Measurements from ENCODE around the gene EPN2. TPM values are rescaled to one million over a fixed set of nuclear protein-coding genes. Genes with fewer than 3 reads are reported as not detected.

EPN2 gene
- polyA plus RNA-seq, 1 donor from 2014 or later: 37.8 TPM

GRCh38 chr17:19284005-19284959 is 47.1 kb downstream of the EPN2 start:
- Histone ChIP-seq H3F3A (ENCODE audit: insufficient read depth, low read length, poor library complexity, severe bottlenecking) (no peaks in the 10 kb centered on the region), H4K20me1 (ENCODE audit: insufficient read depth) (no peaks in the 10 kb centered on the region), H3K79me2 (replicated peaks; ENCODE audit: insufficient read depth, low read length) (no peaks in the 10 kb centered on the region), H3K9me2 (ENCODE audit: insufficient read depth, low read length) (no peaks in the 10 kb centered on the region), H3K27me3 (ENCODE audit: insufficient read depth, low read depth, low read length) (no peaks in the 10 kb centered on the region), H3K27ac (ENCODE audit: low read length) (no peak overlapping the region), H3K4me3 (ENCODE audit: low read length) (no peak overlapping the region), H3K9ac (ENCODE audit: low read length) (no peak overlapping the region), H3K4me2 (ENCODE audit: low read length) (no peak overlapping the region), H2AFZ (ENCODE audit: low read depth, low read length) (no peak overlapping the region), H3K36me3 (ENCODE audit: insufficient read depth, low read length) (no peaks in the 10 kb centered on the region), H3K9me3 (ENCODE audit: low read length) (no peaks in the 10 kb centered on the region)
- TF ChIP-seq RAD21 (conservative IDR thresholded peaks at IDR 0.05): no peak
- no peak for TF ChIP-seq EP300 (conservative IDR thresholded peaks at IDR 0.05; ENCODE audit: poor library complexity, severe bottlenecking)
- no peak for TF ChIP-seq MXI1 (conservative IDR thresholded peaks at IDR 0.05; ENCODE audit: poor library complexity, severe bottlenecking)
- no peak for TF ChIP-seq POLR2AphosphoS5 (IDR thresholded peaks at IDR 0.05)
- TF ChIP-seq CTCF (IDR thresholded peaks at IDR 0.05; ENCODE audit: poor library complexity, severe bottlenecking): no peak
- no peak for TF ChIP-seq SMC3 (conservative IDR thresholded peaks at IDR 0.05; ENCODE audit: poor library complexity)

GRCh38 chr17:19285213-19285900 is 48.2 kb downstream of the EPN2 start:
- Histone ChIP-seq H3K9me2 (ENCODE audit: insufficient read depth, low read length) (no peaks in the 10 kb centered on the region), H4K20me1 (ENCODE audit: insufficient read depth) (no peaks in the 10 kb centered on the region), H3K4me3 (ENCODE audit: low read length) (no peak overlapping the region), H3K79me2 (replicated peaks; ENCODE audit: insufficient read depth, low read length) (no peaks in the 10 kb centered on the region), H3K9me3 (ENCODE audit: low read length) (no peaks in the 10 kb centered on the region), H3K27ac (ENCODE audit: low read length) (no peak overlapping the region), H2AFZ (ENCODE audit: low read depth, low read length) (no peak overlapping the region), H3K9ac (ENCODE audit: low read length) (no peak overlapping the region), H3F3A (ENCODE audit: insufficient read depth, low read length, poor library complexity, severe bottlenecking) (no peaks in the 10 kb centered on the region), H3K36me3 (ENCODE audit: insufficient read depth, low read length) (no peaks in the 10 kb centered on the region), H3K4me2 (ENCODE audit: low read length) (no peak overlapping the region), H3K27me3 (ENCODE audit: insufficient read depth, low read depth, low read length) (no peaks in the 10 kb centered on the region)
- TF ChIP-seq MXI1 (conservative IDR thresholded peaks at IDR 0.05; ENCODE audit: poor library complexity, severe bottlenecking) (no peak), POLR2AphosphoS5 (IDR thresholded peaks at IDR 0.05) (no peak), EZH2 (IDR thresholded peaks at IDR 0.05; ENCODE audit: borderline replicate concordance, insufficient read depth, low read length, poor library complexity, severe bottlenecking) (no peak), RAD21 (conservative IDR thresholded peaks at IDR 0.05) (no peak), SMC3 (conservative IDR thresholded peaks at IDR 0.05; ENCODE audit: poor library complexity) (no peak), TAF1 (IDR thresholded peaks at IDR 0.05; ENCODE audit: low read depth) (no peak), CTCF (IDR thresholded peaks at IDR 0.05; ENCODE audit: poor library complexity, severe bottlenecking) (no peak), EP300 (conservative IDR thresholded peaks at IDR 0.05; ENCODE audit: poor library complexity, severe bottlenecking) (no peak)
- TF ChIP-seq, protein P1, sequence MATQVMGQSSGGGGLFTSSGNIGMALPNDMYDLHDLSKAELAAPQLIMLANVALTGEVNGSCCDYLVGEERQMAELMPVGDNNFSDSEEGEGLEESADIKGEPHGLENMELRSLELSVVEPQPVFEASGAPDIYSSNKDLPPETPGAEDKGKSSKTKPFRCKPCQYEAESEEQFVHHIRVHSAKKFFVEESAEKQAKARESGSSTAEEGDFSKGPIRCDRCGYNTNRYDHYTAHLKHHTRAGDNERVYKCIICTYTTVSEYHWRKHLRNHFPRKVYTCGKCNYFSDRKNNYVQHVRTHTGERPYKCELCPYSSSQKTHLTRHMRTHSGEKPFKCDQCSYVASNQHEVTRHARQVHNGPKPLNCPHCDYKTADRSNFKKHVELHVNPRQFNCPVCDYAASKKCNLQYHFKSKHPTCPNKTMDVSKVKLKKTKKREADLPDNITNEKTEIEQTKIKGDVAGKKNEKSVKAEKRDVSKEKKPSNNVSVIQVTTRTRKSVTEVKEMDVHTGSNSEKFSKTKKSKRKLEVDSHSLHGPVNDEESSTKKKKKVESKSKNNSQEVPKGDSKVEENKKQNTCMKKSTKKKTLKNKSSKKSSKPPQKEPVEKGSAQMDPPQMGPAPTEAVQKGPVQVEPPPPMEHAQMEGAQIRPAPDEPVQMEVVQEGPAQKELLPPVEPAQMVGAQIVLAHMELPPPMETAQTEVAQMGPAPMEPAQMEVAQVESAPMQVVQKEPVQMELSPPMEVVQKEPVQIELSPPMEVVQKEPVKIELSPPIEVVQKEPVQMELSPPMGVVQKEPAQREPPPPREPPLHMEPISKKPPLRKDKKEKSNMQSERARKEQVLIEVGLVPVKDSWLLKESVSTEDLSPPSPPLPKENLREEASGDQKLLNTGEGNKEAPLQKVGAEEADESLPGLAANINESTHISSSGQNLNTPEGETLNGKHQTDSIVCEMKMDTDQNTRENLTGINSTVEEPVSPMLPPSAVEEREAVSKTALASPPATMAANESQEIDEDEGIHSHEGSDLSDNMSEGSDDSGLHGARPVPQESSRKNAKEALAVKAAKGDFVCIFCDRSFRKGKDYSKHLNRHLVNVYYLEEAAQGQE (IDR thresholded peaks at IDR 0.05; ENCODE audit: borderline replicate concordance): no peak
